ENCODE data around the gene CEP120.

Gene CEP120

GRCh38 chr5:123391009-123391408, 32.2 kb downstream of the CEP120 start:
- DNase-seq (ENCODE audit: extremely low read depth, low read depth), result no peak
- H3K4me3 ChIP-seq (replicated peaks; ENCODE audit: low read depth, low read length), result no peak overlapping the region
- TF ChIP-seq CTCF (IDR thresholded peaks at IDR 0.05; ENCODE audit: low read depth, low read length, missing control alignments), result no peak

GRCh38 chr5:123389794-123390193, 33.4 kb downstream of the CEP120 start:
- TF ChIP-seq CTCF (IDR thresholded peaks at IDR 0.05; ENCODE audit: low read depth, low read length, missing control alignments), result no peak
- no peak overlapping the region for H3K4me3 ChIP-seq (replicated peaks; ENCODE audit: low read depth, low read length)
- no peak for DNase-seq (ENCODE audit: extremely low read depth, low read depth)

- no peak overlapping the region for H3K4me3 ChIP-seq (replicated peaks; ENCODE audit: low read depth, low read length)
- no peak for TF ChIP-seq CTCF (IDR thresholded peaks at IDR 0.05; ENCODE audit: low read depth, low read length, missing control alignments)
- no peak for DNase-seq (ENCODE audit: extremely low read depth, low read depth)
Observed at GRCh38 chr5:123387313-123387712, 35.9 kb downstream of the CEP120 start.

- no peak for DNase-seq (ENCODE audit: extremely low read depth, low read depth)
- H3K4me3 ChIP-seq (replicated peaks; ENCODE audit: low read depth, low read length), result no peak overlapping the region
- no peak for TF ChIP-seq CTCF (IDR thresholded peaks at IDR 0.05; ENCODE audit: low read depth, low read length, missing control alignments)
Observed at GRCh38 chr5:123382252-123382651, 41.0 kb downstream of the CEP120 start.

- DNase-seq (ENCODE audit: extremely low read depth, low read depth), result no peak
- TF ChIP-seq CTCF (IDR thresholded peaks at IDR 0.05; ENCODE audit: low read depth, low read length, missing control alignments), result peak; percentile 73
- H3K4me3 ChIP-seq (replicated peaks; ENCODE audit: low read depth, low read length), result no peak overlapping the region
Observed at GRCh38 chr5:123371575-123372179, 51.5 kb downstream of the CEP120 start.

GRCh38 chr5:123369371-123369968, 53.7 kb downstream of the CEP120 start:
- no peak for TF ChIP-seq CTCF (IDR thresholded peaks at IDR 0.05; ENCODE audit: low read depth, low read length, missing control alignments)
- no peak overlapping the region for H3K4me3 ChIP-seq (replicated peaks; ENCODE audit: low read depth, low read length)
- DNase-seq (ENCODE audit: extremely low read depth, low read depth), result no peak

- no peak for DNase-seq (ENCODE audit: extremely low read depth, low read depth)
- no peak for TF ChIP-seq CTCF (IDR thresholded peaks at IDR 0.05; ENCODE audit: low read depth, low read length, missing control alignments)
- H3K4me3 ChIP-seq (replicated peaks; ENCODE audit: low read depth, low read length), result no peak overlapping the region
Observed at GRCh38 chr5:123367739-123368138, 55.5 kb downstream of the CEP120 start.

Data from HFF-Myc (cell line).